CD14-positive monocyte (primary cell): ENCODE results near the gene TP53I3. TPM values are rescaled to one million over a fixed set of nuclear protein-coding genes. Genes with fewer than 3 reads are reported as not detected.

Experiments
- DNase-seq, 3 donors: peaks; one replicate each; pipeline ENCODE4 v3.0.0-alpha.2; 2011 to 2022
- H2AFZ ChIP-seq: 2 replicates; pipeline ENCODE4 v1.6.0; 2012; ENCODE audit warnings: mild to moderate bottlenecking, low read depth, low read length, inconsistent platforms; ENCODE audit not compliant: insufficient read depth, poor library complexity, severe bottlenecking
- H3K27ac ChIP-seq, 2 donors: 1 replicate in 1 of 2; 2 replicates in 1 of 2; pipeline ENCODE4 v1.5.1; 2012 to 2013; ENCODE audit warnings: low read length in 2 of 2, control low read depth in 1 of 2, inconsistent platforms in 1 of 2, low read depth in 1 of 2, mild to moderate bottlenecking in 1 of 2
- H3K27me3 ChIP-seq, 2 donors: one replicate each; pipeline versions ENCODE4 v1.6.0 to v1.6.1; 2011 to 2013; ENCODE audit warnings: low read length in 2 of 2; ENCODE audit not compliant: control insufficient read depth in 2 of 2, insufficient read depth in 2 of 2
- H3K36me3 ChIP-seq, 2 donors: replicated peaks in 1 of 2; 1 replicate in 1 of 2; 2 replicates in 1 of 2; pipeline versions ENCODE4 v1.5.1 to v1.6.1; 2012 to 2013; ENCODE audit warnings: low read length in 2 of 2, control low read depth in 1 of 2, inconsistent platforms in 1 of 2, mild to moderate bottlenecking in 1 of 2; ENCODE audit not compliant: insufficient read depth in 2 of 2, control insufficient read depth in 1 of 2
- H3K4me1 ChIP-seq, 2 donors: 1 replicate in 1 of 2; 2 replicates in 1 of 2; pipeline versions ENCODE4 v1.5.1 to v1.6.1; 2012 to 2013; ENCODE audit warnings: low read length in 2 of 2, control low read depth in 1 of 2, inconsistent platforms in 1 of 2, mild to moderate bottlenecking in 1 of 2, moderate library complexity in 1 of 2; ENCODE audit not compliant: insufficient read depth in 2 of 2, control insufficient read depth in 1 of 2
- H3K4me2 ChIP-seq: replicated peaks from 2 replicates; pipeline ENCODE3; 2012; ENCODE audit warnings: low read length, moderate library complexity, mild to moderate bottlenecking; ENCODE audit not compliant: poor library complexity, severe bottlenecking; ENCODE audit errors: extremely low read depth
- H3K4me3 ChIP-seq, 3 experiments: fragments of 200-600 bp in 1 of 3; sonication (generic) in 1 of 3; replicated peaks in 1 of 3; 1 replicate in 2 of 3; 2 replicates in 1 of 3; pipeline ENCODE4 v1.5.1; 2011 to 2013; ENCODE audit warnings: low read length in 3 of 3, mild to moderate bottlenecking in 3 of 3, control low read depth in 2 of 3, low read depth in 2 of 3, inconsistent platforms in 1 of 3, moderate library complexity in 1 of 3
- H3K79me2 ChIP-seq: 2 replicates; pipeline ENCODE4 v1.6.0; 2012; ENCODE audit warnings: mild to moderate bottlenecking, control low read depth, inconsistent platforms, low read length, moderate library complexity; ENCODE audit not compliant: insufficient read depth
- H3K9ac ChIP-seq: 2 replicates; pipeline ENCODE4 v1.6.0; 2017; ENCODE audit warnings: low read length, mild to moderate bottlenecking; ENCODE audit not compliant: insufficient read depth, poor library complexity, severe bottlenecking
- H3K9me3 ChIP-seq, 2 donors: replicated peaks in 1 of 2; 1 replicate in 1 of 2; 2 replicates in 1 of 2; pipeline versions ENCODE4 v1.5.1 to v1.6.1; 2012 to 2013; ENCODE audit warnings: low read length in 2 of 2, control low read depth in 1 of 2; ENCODE audit not compliant: control insufficient read depth in 1 of 2, insufficient read depth in 1 of 2
- H4K20me1 ChIP-seq: 2 replicates; pipeline ENCODE4 v1.6.0; 2012; ENCODE audit warnings: mild to moderate bottlenecking, low read length, control low read depth, moderate library complexity; ENCODE audit not compliant: insufficient read depth
- H3K27ac Mint-ChIP-seq, 7 donors: one replicate each; pipeline ENCODE4 v1.8.0; 2020; ENCODE audit warnings: mild to moderate bottlenecking in 7 of 7, mixed read lengths in 7 of 7, moderate library complexity in 6 of 7, inconsistent platforms in 2 of 7
- H3K27me3 Mint-ChIP-seq, 3 donors: one replicate each; pipeline ENCODE4 v1.8.0; 2021 to 2022; ENCODE audit warnings: low read depth in 3 of 3, mild to moderate bottlenecking in 3 of 3, mixed read lengths in 3 of 3, moderate library complexity in 3 of 3, inconsistent platforms in 1 of 3
- H3K36me3 Mint-ChIP-seq, 2 donors: one replicate each; pipeline ENCODE4 v1.8.0; 2020; ENCODE audit warnings: mixed read lengths in 2 of 2, inconsistent platforms in 1 of 2, mild to moderate bottlenecking in 1 of 2
- H3K4me1 Mint-ChIP-seq: one replicate; pipeline ENCODE4 v1.8.0; 2020; ENCODE audit warnings: mild to moderate bottlenecking, mixed read lengths
- H3K4me3 Mint-ChIP-seq, 2 donors: one replicate each; pipeline ENCODE4 v1.8.0; 2020; ENCODE audit warnings: mild to moderate bottlenecking in 2 of 2, mixed read lengths in 2 of 2, moderate library complexity in 1 of 2
- H3K9me3 Mint-ChIP-seq, 7 donors: one replicate each; pipeline ENCODE4 v1.8.0; 2020 to 2022; ENCODE audit warnings: mixed read lengths in 7 of 7, mild to moderate bottlenecking in 6 of 7, moderate library complexity in 6 of 7, inconsistent platforms in 2 of 7
- CTCF ChIP-seq: fragments of 200-600 bp; IDR thresholded peaks from one replicate; pipeline ENCODE4 v1.8.0; 2022; ENCODE audit warnings: antibody characterized with exemption, mild to moderate bottlenecking
- WGBS: methylation state at CpG from one replicate; pipeline ENCODE4 v1.1.5; 2013; ENCODE audit warnings: missing lambda C conversion rate; ENCODE audit not compliant: insufficient coverage; 5-methylcytosine and 5-hydroxymethylcytosine counted together
- intact Hi-C, 2 donors: fragments of 100-400 bp; cut with micrococcal nuclease; formaldehyde crosslinking; loops; one replicate each; pipeline versions ENCODE4 v1.15.0 to v1.15.1; 2023
- polyA plus RNA-seq, 3 donors: library from polyadenylated mRNA; depleted of rRNA in 1 of 3; unstranded in 2 of 3; stranded (reverse) in 1 of 3; fragments of 300-500 nt in 2 of 3; fragments of >200 nt in 1 of 3; fragmentation: Illumina TruSeq in 2 of 3; gene quantifications; 1 replicate in 2 of 3; 2 replicates in 1 of 3; pipeline ENCODE4 v1.2.3, GENCODE V29; 2012 to 2021

TP53I3 gene
- polyA plus RNA-seq, 3 donors: 24.5 to 41.7 (median 34.9) TPM

- H3K9me3 Mint-ChIP-seq: peaks cover 0 to 5% (median 0%) of the 10 kb centered on the region in 7 donors
- Histone ChIP-seq H3K27ac (no peak overlapping the region), H3K9me3 (no peaks in the 10 kb centered on the region), H3K79me2 (peaks cover 7% of the 10 kb centered on the region), H3K4me2 (peak overlapping the region; percentile 95), H3K4me3 (peak overlapping the region; percentile 24 to 84 (median 67)), H3K9ac (peak overlapping the region; percentile 67), H3K36me3 (no peaks in the 10 kb centered on the region), H4K20me1 (no peaks in the 10 kb centered on the region), H3K27me3 (peaks cover 11 to 21% of the 10 kb centered on the region in 2 donors), H2AFZ (peak overlapping the region; percentile 96), H3K4me1 (peaks cover 24 to 32% of the 10 kb centered on the region in 2 donors)
- no CpG with 5 or more reads among the region's 23 CpGs for WGBS
- no peak for TF ChIP-seq CTCF
- H3K4me3 Mint-ChIP-seq: no peak overlapping the region
- no peak for DNase-seq
- peaks cover 11 to 25% (median 19%) of the 10 kb centered on the region in 3 donors for H3K27me3 Mint-ChIP-seq
- H3K27ac Mint-ChIP-seq: no peak overlapping the region
- H3K4me1 Mint-ChIP-seq: peaks cover 24% of the 10 kb centered on the region
- no peaks in the 10 kb centered on the region for H3K36me3 Mint-ChIP-seq
- intact Hi-C loops: loop anchor here in 1 of 2 donors (5.0 to 10.0 kb wide), 2 partner anchors 33 to 104 kb away; partner anchors contain the start of genes TP53I3 and UBXN2A
Measured at GRCh38 chr2:24048769-24049484, 35.7 kb downstream of the TP53I3 start.

GRCh38 chr2:24047703-24048033 lies 37.0 kb downstream of the TP53I3 start:
- peaks cover 11 to 22% (median 19%) of the 10 kb centered on the region in 3 donors for H3K27me3 Mint-ChIP-seq

More at GRCh38 chr2:24047703-24048033, 37.0 kb downstream of the TP53I3 start:
- H3K36me3 Mint-ChIP-seq: no peaks in the 10 kb centered on the region
- no peaks in the 10 kb centered on the region for H4K20me1 ChIP-seq
- peak overlapping the region in 1 of 7 donors; percentile 1 for H3K27ac Mint-ChIP-seq
- H3K27ac ChIP-seq: no peak overlapping the region
- H3K4me3 Mint-ChIP-seq: peak overlapping the region in 1 of 2 donors; percentile 96
- no peaks in the 10 kb centered on the region for H3K9me3 ChIP-seq
- H2AFZ ChIP-seq: peak overlapping the region; percentile 98
- H3K4me2 ChIP-seq: peak overlapping the region; percentile 95
- peaks cover 0 to 5% (median 0%) of the 10 kb centered on the region in 7 donors for H3K9me3 Mint-ChIP-seq
- peaks cover 24 to 32% of the 10 kb centered on the region in 2 donors for H3K4me1 ChIP-seq
- H3K4me3 ChIP-seq: peak overlapping the region in 1 of 3 experiments; percentile 97
- H3K79me2 ChIP-seq: peaks cover 7% of the 10 kb centered on the region
- no peak for DNase-seq
- no peak for TF ChIP-seq CTCF
- intact Hi-C loops: loop anchor here (2.0 to 10.0 kb wide), 3 partner anchors 35 to 103 kb away; partner anchors contain the start of genes TP53I3 (in 2 of the 2) and UBXN2A (in 1 of the 2)
- H3K27me3 ChIP-seq: peaks cover 11 to 21% of the 10 kb centered on the region in 2 donors
- WGBS: 52% methylated on average over 5 of the region's 8 CpGs
- H3K9ac ChIP-seq: no peak overlapping the region
- peaks cover 24% of the 10 kb centered on the region for H3K4me1 Mint-ChIP-seq
- no peaks in the 10 kb centered on the region for H3K36me3 ChIP-seq
